Right lobe of liver (tissue), 6 donors: Measurements from ENCODE around the gene PTPRN2. TPM values are rescaled to one million over a fixed set of nuclear protein-coding genes. Genes with fewer than 3 reads are reported as not detected.

ENCODE experiments used
- ATAC-seq, 4 donors: fragments of 200-7000 bp; cut with Tn5 transposase; one replicate each; pipeline ENCODE4 v1.9.1; 2020; ENCODE audit warnings: mild to moderate bottlenecking in 4 of 4, moderate library complexity in 4 of 4
- DNase-seq, 3 donors: peaks; one replicate each; pipeline ENCODE4 v3.0.0-alpha.2; 2020
- H3K27ac ChIP-seq, 3 donors: fragments of 200-600 bp; one replicate each; pipeline ENCODE4 v1.8.0; 2022
- H3K27me3 ChIP-seq, 2 donors: fragments of 200-600 bp; one replicate each; pipeline ENCODE4 v1.8.0; 2022
- H3K36me3 ChIP-seq, 4 donors: fragments of 200-600 bp; sonication (generic) in 1 of 4; one replicate each; pipeline versions ENCODE4 v1.5.1 to v1.8.0; 2017 to 2022; ENCODE audit warnings: control low read depth in 1 of 4
- H3K4me1 ChIP-seq, 4 donors: fragments of 200-600 bp; sonication (generic) in 1 of 4; one replicate each; pipeline versions ENCODE4 v1.5.1 to v1.8.0; 2017 to 2022; ENCODE audit warnings: control low read depth in 1 of 4
- H3K4me3 ChIP-seq, 3 donors: fragments of 200-600 bp; one replicate each; pipeline ENCODE4 v1.8.0; 2022
- H3K9me3 ChIP-seq, 4 donors: fragments of 200-600 bp; sonication (generic) in 1 of 4; one replicate each; pipeline versions ENCODE4 v1.5.1 to v1.8.0; 2017 to 2022; ENCODE audit warnings: control low read depth in 1 of 4
- CTCF ChIP-seq, 4 donors: fragments of 200-600 bp in 3 of 4; fragments of 450-650 bp in 1 of 4; IDR thresholded peaks; one replicate each; pipeline versions ENCODE4 v1.5.1 to v1.8.0; 2016 to 2022; ENCODE audit warnings: antibody characterized with exemption in 4 of 4, mild to moderate bottlenecking in 2 of 4
- POLR2A ChIP-seq: fragments of 450-650 bp; IDR thresholded peaks from one replicate; pipeline ENCODE4 v1.6.1; 2017; ENCODE audit warnings: antibody characterized with exemption, mild to moderate bottlenecking
- WGBS: methylation state at CpG from one replicate; pipeline ENCODE4 v1.1.6; 2018; ENCODE audit warnings: low coverage, low lambda C conversion rate; ENCODE audit not compliant: insufficient coverage; ENCODE audit errors: missing lambda C conversion rate; 5-methylcytosine and 5-hydroxymethylcytosine counted together
- intact Hi-C, 2 donors: fragments of 100-400 bp; cut with DNase I; formaldehyde crosslinking; loops; one replicate each; pipeline versions ENCODE4 v1.11.2 to v1.14.1; 2022
- total RNA-seq, 6 experiments: library from RNA; depleted of rRNA in 2 of 6; stranded (reverse); fragments of >200 nt in 2 of 6; fragmentation: NEBNext Ultra II Directional in 3 of 6; extraction: Animal tissue kit (Norgen Biotek cat#: 25700) in 3 of 6; gene quantifications; one replicate each; pipeline versions ENCODE4 v1.1.0 to v1.2.4, GENCODE V29; 2016 to 2023
- donor health status: DM: no; HTN: yes; CAD: no.
- donor health status: DM: no; HTN: no; CAD: no.
- donor health status: DM: no; HTN: no; CAD: no.
- donor health status: DM: no; HTN: yes; CAD: no.
- donor health status: DM: no; HTN: yes; CAD: no.

PTPRN2 gene
- total RNA-seq, 6 experiments from 2014 or later: 0.15 to 0.87 (median 0.67) TPM

GRCh38 chr7:157794746-157795065 lies 792.9 kb downstream of the PTPRN2 start:
- intact Hi-C loops: no loop called here
- no peak for TF ChIP-seq POLR2A
- no peak for TF ChIP-seq CTCF (IDR thresholded peaks at IDR 0.05)
- H3K27me3 ChIP-seq: no peaks in the 10 kb centered on the region
- WGBS: 17% methylated on average over 1 of the region's 4 CpGs
- H3K27ac ChIP-seq: no peak overlapping the region
- no peaks in the 10 kb centered on the region for H3K36me3 ChIP-seq
- DNase-seq: no peak
- ATAC-seq: no peak
- H3K4me3 ChIP-seq: no peak overlapping the region
- no peaks in the 10 kb centered on the region for H3K4me1 ChIP-seq
- no peaks in the 10 kb centered on the region for H3K9me3 ChIP-seq

GRCh38 chr7:157793973-157794745 lies 793.5 kb downstream of the PTPRN2 start:
- DNase-seq: no peak
- no peak for ATAC-seq
- intact Hi-C loops: no loop called here
- no peaks in the 10 kb centered on the region for H3K36me3 ChIP-seq
- no peak overlapping the region for H3K4me3 ChIP-seq
- no peaks in the 10 kb centered on the region for H3K9me3 ChIP-seq
- WGBS: 63% methylated on average over 21 of the region's 39 CpGs
- H3K27ac ChIP-seq: no peak overlapping the region
- H3K27me3 ChIP-seq: no peaks in the 10 kb centered on the region
- TF ChIP-seq POLR2A: no peak
- no peak for TF ChIP-seq CTCF (IDR thresholded peaks at IDR 0.05)
- H3K4me1 ChIP-seq: no peaks in the 10 kb centered on the region

GRCh38 chr7:157793087-157793353 lies 794.6 kb downstream of the PTPRN2 start:
- Histone ChIP-seq H3K36me3 (no peaks in the 10 kb centered on the region), H3K9me3 (no peaks in the 10 kb centered on the region), H3K4me3 (no peak overlapping the region), H3K4me1 (no peaks in the 10 kb centered on the region), H3K27ac (no peak overlapping the region), H3K27me3 (no peaks in the 10 kb centered on the region)
- DNase-seq: no peak
- intact Hi-C loops: no loop called here
- ATAC-seq: no peak
- TF ChIP-seq POLR2A: no peak
- TF ChIP-seq CTCF (IDR thresholded peaks at IDR 0.05): no peak
- 28% methylated on average over 9 of the region's 10 CpGs for whole genome bisulfite sequencing

- 77% methylated on average over 6 of the region's 35 CpGs for WGBS
- Histone ChIP-seq H3K4me1 (no peaks in the 10 kb centered on the region), H3K4me3 (no peak overlapping the region), H3K9me3 (no peaks in the 10 kb centered on the region), H3K27ac (no peak overlapping the region), H3K27me3 (no peaks in the 10 kb centered on the region), H3K36me3 (no peaks in the 10 kb centered on the region)
- no peak for ATAC-seq
- DNase-seq: no peak
- no peak for TF ChIP-seq POLR2A
- no peak for TF ChIP-seq CTCF (IDR thresholded peaks at IDR 0.05)
- intact Hi-C loops: no loop called here
Measured at GRCh38 chr7:157792241-157793086, 795.2 kb downstream of the PTPRN2 start.
